ENCODE results near the gene NYAP2.

NYAP2 gene

DNA sequence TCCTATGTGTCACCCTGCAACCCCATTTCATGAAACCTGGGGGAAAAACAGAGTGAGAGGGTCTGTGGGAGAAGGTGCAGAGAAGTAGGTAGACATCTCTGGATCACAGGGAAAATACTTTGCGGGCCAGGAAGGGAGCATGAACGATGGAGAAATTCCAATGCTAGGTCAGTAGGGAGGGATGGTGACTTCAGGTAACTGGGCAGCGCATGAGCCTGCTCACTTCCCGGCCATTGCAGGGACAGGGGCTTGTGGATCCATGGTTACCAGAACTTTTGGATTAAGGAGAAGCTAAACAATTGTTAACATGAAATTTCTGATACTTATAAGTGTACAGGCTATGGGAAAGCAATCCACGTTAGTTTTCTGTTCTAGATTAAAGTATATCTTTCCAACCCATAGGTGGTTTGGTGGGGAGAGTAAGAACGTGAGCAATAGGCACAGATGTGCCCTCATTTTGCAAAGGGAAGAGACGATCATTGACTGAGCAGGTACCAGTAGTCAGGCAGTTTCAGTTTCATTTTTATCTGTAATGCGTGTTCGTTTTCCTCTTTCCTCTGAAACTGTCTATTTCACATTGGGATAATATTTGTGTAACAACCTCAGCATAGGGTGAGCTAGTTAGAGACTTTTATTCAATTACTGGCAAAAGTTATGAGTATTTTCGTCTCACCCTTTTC is 65.0 kb downstream of the NYAP2 start:
- peak overlapping the region; percentile 62 for H3K4me3 ChIP-seq (ENCODE audit: low read length, poor library complexity, severe bottlenecking)
- peak overlapping the region; percentile 73 for H3K4me2 ChIP-seq (ENCODE audit: low read depth, low read length, poor library complexity, severe bottlenecking)
- TF ChIP-seq, protein P1, sequence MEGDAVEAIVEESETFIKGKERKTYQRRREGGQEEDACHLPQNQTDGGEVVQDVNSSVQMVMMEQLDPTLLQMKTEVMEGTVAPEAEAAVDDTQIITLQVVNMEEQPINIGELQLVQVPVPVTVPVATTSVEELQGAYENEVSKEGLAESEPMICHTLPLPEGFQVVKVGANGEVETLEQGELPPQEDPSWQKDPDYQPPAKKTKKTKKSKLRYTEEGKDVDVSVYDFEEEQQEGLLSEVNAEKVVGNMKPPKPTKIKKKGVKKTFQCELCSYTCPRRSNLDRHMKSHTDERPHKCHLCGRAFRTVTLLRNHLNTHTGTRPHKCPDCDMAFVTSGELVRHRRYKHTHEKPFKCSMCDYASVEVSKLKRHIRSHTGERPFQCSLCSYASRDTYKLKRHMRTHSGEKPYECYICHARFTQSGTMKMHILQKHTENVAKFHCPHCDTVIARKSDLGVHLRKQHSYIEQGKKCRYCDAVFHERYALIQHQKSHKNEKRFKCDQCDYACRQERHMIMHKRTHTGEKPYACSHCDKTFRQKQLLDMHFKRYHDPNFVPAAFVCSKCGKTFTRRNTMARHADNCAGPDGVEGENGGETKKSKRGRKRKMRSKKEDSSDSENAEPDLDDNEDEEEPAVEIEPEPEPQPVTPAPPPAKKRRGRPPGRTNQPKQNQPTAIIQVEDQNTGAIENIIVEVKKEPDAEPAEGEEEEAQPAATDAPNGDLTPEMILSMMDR (conservative IDR thresholded peaks at IDR 0.05; ENCODE audit: low read length) = no peak
- TF ChIP-seq EZH2phosphoT487 (IDR thresholded peaks at IDR 0.05; ENCODE audit: borderline replicate concordance) = no peak

DNA sequence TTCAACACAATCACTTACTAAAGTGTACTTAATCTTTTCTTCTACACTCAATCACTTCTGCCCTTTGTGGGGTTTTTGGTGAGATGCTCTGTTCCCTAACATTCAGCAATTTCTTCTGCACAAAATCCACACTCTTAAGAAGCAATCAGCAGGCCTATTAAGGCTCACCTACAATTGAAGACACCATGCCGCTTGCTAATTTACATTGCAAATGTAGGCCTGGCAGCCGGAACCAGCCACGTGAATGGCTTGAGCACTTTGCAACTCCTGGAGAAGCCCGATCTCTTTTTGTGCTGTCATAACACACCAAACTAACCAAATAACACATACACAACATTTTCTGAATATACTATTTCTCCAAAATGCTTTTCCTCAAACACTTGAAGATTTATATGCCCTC is 66.3 kb downstream of the NYAP2 start:
- Histone ChIP-seq H3K79me2 (ENCODE audit: insufficient read depth, low read length) (no peaks in the 10 kb centered on the region), H3K27me3 (ENCODE audit: insufficient read depth, low read length, poor library complexity, severe bottlenecking) (no peaks in the 10 kb centered on the region), H4K20me1 (ENCODE audit: insufficient read depth, low read length, poor library complexity, severe bottlenecking) (no peaks in the 10 kb centered on the region), H3K4me3 (ENCODE audit: low read length, poor library complexity, severe bottlenecking) (no peak overlapping the region), H2AFZ (ENCODE audit: low read length) (no peak overlapping the region), H3K36me3 (ENCODE audit: insufficient read depth, low read length) (no peaks in the 10 kb centered on the region), H3K9ac (ENCODE audit: low read depth, low read length, poor library complexity, severe bottlenecking) (no peak overlapping the region), H3K9me2 (replicated peaks; ENCODE audit: low read depth, low read length) (no peaks in the 10 kb centered on the region), H3K4me1 (ENCODE audit: insufficient read depth, low read length, poor library complexity, severe bottlenecking) (no peaks in the 10 kb centered on the region), H3F3A (ENCODE audit: low read depth) (no peaks in the 10 kb centered on the region), H3K4me2 (ENCODE audit: low read depth, low read length, poor library complexity, severe bottlenecking) (no peak overlapping the region), H3K9me3 (ENCODE audit: insufficient read depth, low read depth, low read length) (no peaks in the 10 kb centered on the region)
- no peak for TF ChIP-seq EZH2phosphoT487 (IDR thresholded peaks at IDR 0.05; ENCODE audit: borderline replicate concordance)
- TF ChIP-seq, protein P1 (conservative IDR thresholded peaks at IDR 0.05; ENCODE audit: low read length) = no peak

More for the DNA sequence above, 65.0 kb downstream of the NYAP2 start:
- H3K27me3 ChIP-seq (ENCODE audit: insufficient read depth, low read length, poor library complexity, severe bottlenecking) = no peaks in the 10 kb centered on the region
- no peak overlapping the region for H3K9ac ChIP-seq (ENCODE audit: low read depth, low read length, poor library complexity, severe bottlenecking)
- H3K4me1 ChIP-seq (ENCODE audit: insufficient read depth, low read length, poor library complexity, severe bottlenecking) = no peaks in the 10 kb centered on the region
- H3K36me3 ChIP-seq (ENCODE audit: insufficient read depth, low read length) = no peaks in the 10 kb centered on the region
- no peaks in the 10 kb centered on the region for H3K79me2 ChIP-seq (ENCODE audit: insufficient read depth, low read length)
- no peaks in the 10 kb centered on the region for H3K9me2 ChIP-seq (replicated peaks; ENCODE audit: low read depth, low read length)
- H3F3A ChIP-seq (ENCODE audit: low read depth) = no peaks in the 10 kb centered on the region
- no peaks in the 10 kb centered on the region for H3K9me3 ChIP-seq (ENCODE audit: insufficient read depth, low read depth, low read length)
- H2AFZ ChIP-seq (ENCODE audit: low read length) = peak overlapping the region; percentile 77
- no peaks in the 10 kb centered on the region for H4K20me1 ChIP-seq (ENCODE audit: insufficient read depth, low read length, poor library complexity, severe bottlenecking)

GRCh38 chr2:225466891-225467604 is 67.5 kb downstream of the NYAP2 start:
- no peak for TF ChIP-seq EZH2phosphoT487 (IDR thresholded peaks at IDR 0.05; ENCODE audit: borderline replicate concordance)
- TF ChIP-seq, protein P1 (conservative IDR thresholded peaks at IDR 0.05; ENCODE audit: low read length) = no peak
- no peaks in the 10 kb centered on the region for H3K9me2 ChIP-seq (replicated peaks; ENCODE audit: low read depth, low read length)
- no peak overlapping the region for H3K9ac ChIP-seq (ENCODE audit: low read depth, low read length, poor library complexity, severe bottlenecking)
- no peaks in the 10 kb centered on the region for H4K20me1 ChIP-seq (ENCODE audit: insufficient read depth, low read length, poor library complexity, severe bottlenecking)
- H2AFZ ChIP-seq (ENCODE audit: low read length) = no peak overlapping the region
- H3K4me2 ChIP-seq (ENCODE audit: low read depth, low read length, poor library complexity, severe bottlenecking) = no peak overlapping the region
- no peaks in the 10 kb centered on the region for H3K36me3 ChIP-seq (ENCODE audit: insufficient read depth, low read length)
- no peaks in the 10 kb centered on the region for H3F3A ChIP-seq (ENCODE audit: low read depth)
- no peak overlapping the region for H3K4me3 ChIP-seq (ENCODE audit: low read length, poor library complexity, severe bottlenecking)
- H3K79me2 ChIP-seq (ENCODE audit: insufficient read depth, low read length) = no peaks in the 10 kb centered on the region
- no peaks in the 10 kb centered on the region for H3K9me3 ChIP-seq (ENCODE audit: insufficient read depth, low read depth, low read length)
- H3K27me3 ChIP-seq (ENCODE audit: insufficient read depth, low read length, poor library complexity, severe bottlenecking) = no peaks in the 10 kb centered on the region
- no peaks in the 10 kb centered on the region for H3K4me1 ChIP-seq (ENCODE audit: insufficient read depth, low read length, poor library complexity, severe bottlenecking)
